ENCODE results near the gene RPL37A.

The RPL37A gene

DNA sequence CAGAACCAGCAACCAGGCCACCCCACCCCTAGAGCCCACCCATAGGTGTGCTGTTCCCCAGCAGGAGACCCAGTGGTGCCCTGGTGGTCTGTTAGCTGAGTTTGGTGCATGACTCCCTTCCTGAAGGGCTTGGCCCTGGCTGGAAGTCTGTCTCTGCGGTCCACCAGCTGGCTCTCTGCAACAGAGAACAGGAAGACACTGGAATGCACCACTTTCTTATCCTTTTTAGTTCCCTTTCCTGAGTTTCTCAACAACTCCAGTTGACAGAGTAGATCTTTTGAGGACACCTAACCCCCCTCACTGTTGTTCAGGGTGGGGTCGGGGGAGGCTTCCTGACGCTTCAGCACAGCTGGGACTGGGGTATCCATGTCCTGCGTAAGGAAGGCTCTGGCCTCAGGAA is 11.9 kb upstream of the RPL37A start:
- DNase-seq (ENCODE audit: low read depth in 3 of 3, low spot score in 1 of 3) = no peak

DNA sequence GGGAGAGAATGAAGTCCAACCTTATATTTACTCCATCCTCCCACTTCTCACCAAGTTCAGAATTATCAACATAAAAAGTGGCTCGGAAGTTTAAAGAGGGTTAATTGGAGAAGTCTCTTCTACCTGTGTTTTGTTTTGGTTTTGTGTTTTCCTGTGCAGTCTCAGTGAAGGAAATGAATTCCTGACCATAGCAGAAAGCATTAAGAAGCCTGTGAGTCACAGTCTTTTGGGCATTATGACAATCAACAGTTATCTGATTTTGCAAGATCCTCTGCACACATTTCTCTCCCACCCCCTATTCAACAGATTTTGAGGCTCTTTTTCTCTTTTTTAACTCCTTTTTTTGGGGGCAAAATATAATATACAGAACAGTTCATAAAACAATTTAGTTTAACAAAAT is 8.6 kb upstream of the RPL37A start:
- no peak for DNase-seq (ENCODE audit: low read depth in 3 of 3, low spot score in 1 of 3)

DNA sequence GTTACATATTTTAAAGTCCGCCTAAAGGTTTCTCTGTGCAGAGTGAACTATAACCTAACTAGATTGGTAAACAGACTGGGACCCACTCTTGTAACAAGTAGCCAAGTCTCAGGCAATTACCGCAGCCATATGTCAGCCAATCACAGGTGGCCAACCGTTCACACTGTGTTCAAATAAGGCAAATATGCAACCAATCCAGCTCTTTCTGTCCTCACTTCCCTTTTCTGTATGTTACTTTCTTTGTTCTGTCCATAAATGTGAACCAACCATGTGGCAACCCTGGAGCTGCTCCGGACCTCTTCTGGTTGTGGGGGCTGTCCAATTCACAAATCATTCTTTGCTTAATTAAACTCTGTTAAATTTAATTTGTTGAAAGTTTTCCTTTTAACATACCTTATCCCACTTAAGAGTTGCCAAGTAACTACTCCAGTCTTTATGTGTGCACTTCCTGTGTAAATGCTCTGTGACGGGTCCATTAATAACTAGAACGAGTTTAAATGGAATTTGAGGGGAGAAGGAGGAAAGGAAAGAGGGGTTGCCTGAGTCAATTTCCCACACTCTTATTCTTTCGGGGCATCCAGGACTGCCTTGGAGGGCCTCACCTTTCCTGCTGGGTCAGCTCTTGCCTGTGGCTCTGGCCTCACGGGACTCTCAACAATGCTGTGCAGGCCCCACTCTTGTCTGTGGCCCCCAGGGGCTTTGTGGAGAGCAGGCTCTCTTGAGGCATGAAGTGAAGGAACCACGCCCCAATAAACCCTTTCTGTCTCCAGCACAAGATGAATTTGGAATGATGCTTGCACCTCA is 6.6 kb upstream of the RPL37A start:
- DNase-seq (ENCODE audit: low read depth in 3 of 3, low spot score in 1 of 3) = no peak

DNA sequence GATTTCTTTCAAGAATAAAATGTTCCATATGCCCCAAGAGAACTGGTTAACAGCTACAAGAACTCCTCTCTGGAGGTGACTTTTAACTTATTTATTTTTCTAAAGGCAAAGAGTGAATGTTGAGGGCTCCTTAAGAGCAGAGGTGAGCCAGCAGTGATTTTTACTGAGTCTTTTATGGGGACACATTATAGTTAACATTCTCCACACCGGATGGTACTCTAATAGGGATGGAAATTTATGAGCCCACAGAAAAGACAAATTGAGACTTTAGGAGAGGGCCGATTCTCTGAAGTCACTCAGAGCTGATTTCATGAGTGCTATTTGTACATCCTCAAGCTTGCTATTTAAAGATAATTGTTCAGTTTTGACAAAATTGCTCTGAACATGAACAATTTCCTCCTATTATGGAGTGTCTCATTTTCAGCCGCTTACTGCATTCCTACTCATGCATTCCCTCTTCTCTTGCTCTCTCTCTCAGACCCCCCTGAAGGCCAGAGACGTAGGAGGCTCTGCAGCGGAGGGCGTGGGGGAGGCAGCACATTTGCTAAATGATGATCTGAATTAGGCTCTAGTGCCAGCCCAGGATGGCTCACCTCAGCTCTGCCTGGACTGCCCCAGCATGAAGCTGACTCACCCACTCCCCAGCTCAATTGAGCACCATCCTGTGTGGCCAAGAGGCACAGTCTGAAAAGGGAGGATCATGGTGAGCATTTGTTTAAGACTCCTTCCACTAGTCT is 5.9 kb upstream of the RPL37A start:
- DNase-seq (ENCODE audit: low read depth in 3 of 3, low spot score in 1 of 3) = no peak

DNA sequence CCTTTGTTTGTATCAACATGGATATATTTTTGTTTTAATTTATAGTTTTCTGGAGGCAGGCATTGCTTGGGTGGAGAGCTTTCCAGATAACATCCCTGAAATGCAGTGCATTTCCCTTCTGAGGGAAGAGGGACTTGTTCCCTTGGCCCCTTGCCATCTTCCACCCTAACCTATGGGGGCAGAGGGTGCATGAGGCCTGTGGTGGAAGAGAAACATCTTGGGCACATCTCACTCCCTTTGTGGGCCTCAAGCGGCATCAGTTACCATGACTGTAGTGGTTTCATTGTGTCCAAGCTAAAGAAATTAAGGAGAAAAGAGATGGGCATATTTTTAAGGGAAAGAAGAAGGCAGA is 5.3 kb upstream of the RPL37A start:
- DNase-seq (ENCODE audit: low read depth in 3 of 3, low spot score in 1 of 3) = no peak

DNA sequence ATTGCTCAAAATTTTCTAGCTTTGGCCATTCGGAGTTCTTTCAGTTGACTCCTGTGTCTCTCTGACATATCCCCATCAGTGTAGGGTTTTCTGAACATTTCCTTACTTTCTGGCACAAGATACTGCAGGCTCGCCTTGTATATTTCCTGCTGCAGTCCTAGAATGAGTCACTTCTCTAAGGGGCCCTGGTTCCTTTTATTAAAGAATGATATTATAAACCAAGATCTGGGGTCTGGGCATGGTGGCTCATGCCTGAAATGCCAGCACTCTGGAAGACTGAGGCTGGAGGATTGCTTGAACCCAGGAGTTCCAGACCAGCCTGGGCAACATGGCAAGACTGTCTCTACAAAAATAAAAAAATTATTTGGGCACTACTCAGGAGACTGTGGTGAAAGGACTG is 3.0 kb upstream of the RPL37A start:
- no peak for DNase-seq (ENCODE audit: low read depth in 3 of 3, low spot score in 1 of 3)

DNA sequence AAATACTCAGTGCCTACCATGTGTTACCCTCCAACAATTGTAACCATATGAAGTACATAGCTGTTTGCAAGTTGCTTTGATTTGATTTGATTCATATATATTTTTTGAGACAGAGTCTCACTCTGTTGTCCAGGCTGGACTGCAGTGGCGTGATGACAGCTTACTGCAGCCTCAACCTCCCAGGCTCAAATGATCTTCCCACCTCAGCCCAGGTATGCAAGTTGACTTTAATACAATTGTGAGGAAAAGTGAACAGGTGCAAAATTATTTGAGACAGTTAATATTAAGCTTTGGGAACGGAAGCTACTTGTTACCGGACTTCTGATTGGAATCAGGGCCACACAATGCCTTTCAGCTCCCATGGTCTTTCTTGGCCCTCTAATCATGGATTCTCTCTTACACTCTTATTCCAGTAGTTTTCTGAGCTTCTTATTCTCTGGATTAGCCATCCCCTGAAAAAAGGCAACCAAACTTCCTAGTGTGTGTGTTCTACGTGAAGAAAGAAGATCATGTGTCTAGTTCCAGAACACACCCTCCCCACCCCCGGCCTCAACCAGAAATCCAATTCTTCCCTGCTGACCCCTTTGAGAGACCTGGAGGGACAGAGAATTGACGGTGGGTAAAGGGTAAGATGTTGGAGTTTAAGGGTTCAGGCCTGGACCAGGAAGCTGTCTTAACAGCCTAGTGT is 1.1 kb upstream of the RPL37A start:
- no peak for DNase-seq (ENCODE audit: low read depth in 3 of 3, low spot score in 1 of 3)

DNA sequence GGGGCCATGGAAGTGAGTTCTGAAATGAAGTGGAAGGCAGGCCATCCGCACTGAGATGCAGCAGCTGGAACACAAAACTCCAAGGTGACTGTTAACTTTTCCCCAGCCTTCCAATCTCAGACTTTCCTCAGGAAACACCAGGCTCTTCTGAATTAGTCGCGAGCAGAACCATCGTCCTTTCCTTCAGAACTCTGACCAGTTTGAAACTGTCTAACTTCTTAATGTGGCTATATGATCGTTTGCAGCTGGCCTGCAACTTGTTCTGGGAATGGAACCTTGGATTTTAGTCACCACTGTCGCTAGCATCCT is 620 bp upstream of the RPL37A start:
- no peak for DNase-seq (ENCODE audit: low read depth in 3 of 3, low spot score in 1 of 3)

DNA sequence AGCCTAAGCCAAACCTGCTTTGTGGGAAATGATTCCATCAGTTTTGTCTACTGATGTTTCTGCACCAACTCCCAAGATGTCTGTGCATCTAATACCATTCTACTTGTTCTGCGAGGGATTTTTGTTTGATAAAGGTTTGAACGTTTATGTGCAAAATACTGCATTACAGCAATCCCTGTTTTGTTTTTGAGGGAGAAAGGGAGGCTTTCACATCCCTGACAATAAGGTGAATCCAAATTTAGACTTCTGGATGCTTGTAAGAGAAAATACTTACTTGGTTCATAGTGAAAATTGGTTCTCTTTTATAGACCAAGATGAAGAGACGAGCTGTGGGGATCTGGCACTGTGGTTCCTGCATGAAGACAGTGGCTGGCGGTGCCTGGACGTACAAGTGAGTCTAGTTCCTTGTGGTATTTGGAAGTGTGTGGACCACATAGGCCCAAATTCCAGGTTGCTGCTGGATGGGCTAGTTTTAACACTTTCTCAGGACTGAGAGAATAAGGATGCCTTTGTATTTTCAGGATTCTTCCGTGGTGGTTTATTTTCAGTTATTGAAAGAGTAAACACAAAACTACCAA is 1.1 kb downstream of the RPL37A start:
- no peak for DNase-seq (ENCODE audit: low read depth in 3 of 3, low spot score in 1 of 3)

DNA sequence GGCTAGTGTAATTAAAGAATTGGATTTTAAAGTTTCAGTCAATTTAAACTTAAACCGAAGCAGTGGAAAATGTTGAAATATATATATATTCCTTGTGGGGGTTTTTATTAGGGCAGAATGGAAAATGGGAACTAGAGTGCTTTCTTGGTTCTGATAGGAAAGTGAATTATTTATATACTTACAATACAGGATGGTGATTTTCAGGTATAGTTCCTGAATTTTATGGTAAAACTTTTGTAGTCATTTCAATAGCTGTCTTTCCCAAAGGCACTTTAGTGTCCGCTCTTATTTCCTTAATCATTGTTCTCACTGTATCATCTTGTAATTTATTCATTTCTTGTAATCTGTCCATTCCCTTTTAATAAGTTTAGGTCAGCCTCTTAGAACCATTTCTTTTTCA is 1.9 kb downstream of the RPL37A start:
- no peak for DNase-seq (ENCODE audit: low read depth in 3 of 3, low spot score in 1 of 3)

DNA sequence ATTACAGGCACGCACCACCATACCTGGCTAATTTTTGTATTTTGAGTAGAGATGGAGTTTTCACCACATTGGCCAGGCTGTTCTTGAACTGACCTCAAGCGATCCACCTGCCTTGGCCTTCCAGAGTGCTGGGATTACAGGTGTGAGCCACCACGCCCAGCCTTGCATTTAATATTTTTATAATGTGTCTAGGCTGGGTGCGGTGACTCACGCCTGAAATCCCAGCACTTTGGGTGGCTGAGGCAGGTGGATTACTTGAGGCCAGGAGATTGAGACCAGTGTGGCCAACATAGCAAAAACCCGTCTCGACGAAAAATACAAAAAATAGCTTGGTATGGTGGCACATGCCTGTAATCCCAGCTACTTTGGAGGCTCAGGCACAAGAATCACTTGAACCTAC is 3.2 kb downstream of the RPL37A start:
- DNase-seq (ENCODE audit: low read depth in 3 of 3, low spot score in 1 of 3) = no peak

DNA sequence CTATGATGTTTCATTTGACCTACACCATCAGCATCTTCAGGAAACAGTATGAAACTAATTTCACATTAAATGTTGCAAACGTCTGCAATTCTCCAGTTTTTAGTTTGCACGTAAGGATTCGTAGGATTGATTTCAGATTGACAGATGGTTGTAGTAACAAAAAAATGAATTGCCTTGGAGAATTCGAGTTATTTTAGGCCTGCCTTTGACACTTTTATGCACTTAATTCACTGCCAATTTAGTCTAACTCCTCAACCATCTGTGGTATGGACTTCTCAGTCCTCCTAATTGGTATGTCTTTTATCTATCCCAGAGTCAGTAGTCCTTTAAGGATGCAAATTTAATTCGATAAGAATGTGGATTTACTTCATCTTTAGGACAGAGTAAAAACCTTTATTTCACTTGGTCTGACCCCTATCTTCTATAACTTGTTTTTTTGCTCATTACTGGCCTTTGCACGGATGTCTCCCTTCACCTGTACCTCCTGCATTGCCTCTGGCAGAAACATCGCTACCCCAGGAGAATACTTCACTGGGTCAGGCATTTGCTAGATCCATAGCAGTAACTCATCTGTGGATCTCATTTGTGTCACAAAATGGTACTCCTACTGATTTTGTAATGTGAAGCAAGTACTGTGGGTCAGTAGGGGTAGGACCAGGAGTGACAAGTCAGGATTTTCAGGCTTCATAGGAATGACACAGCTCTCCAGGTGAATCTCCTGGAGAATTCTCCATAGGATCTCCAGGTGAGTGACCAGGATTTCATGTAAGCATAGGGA is 3.9 kb downstream of the RPL37A start:
- DNase-seq (ENCODE audit: low read depth in 3 of 3, low spot score in 1 of 3) = no peak

DNA sequence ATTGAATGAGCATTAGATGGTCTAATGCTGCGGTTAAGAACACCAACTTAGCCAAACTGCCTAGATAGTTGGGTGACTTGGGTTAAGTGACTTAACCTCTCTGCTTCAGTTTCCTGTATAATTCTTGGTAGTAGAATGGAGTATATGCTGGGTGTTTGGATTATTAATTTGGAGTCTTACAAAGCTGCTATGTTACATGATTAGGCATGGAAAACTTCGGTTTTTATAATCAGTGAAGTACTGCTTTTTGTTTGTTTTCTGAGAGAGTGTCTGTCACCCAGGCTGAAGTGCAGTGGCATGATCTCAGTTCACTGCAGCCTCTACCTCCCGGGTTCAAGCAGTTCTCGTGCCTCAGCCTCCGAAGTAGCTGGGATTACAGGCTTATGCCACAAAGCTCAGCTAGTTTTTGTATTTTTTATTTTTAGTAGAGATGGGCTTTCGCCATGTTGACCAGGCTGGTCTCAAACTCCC is 4.5 kb downstream of the RPL37A start:
- DNase-seq (ENCODE audit: low read depth in 3 of 3, low spot score in 1 of 3) = no peak

DNA sequence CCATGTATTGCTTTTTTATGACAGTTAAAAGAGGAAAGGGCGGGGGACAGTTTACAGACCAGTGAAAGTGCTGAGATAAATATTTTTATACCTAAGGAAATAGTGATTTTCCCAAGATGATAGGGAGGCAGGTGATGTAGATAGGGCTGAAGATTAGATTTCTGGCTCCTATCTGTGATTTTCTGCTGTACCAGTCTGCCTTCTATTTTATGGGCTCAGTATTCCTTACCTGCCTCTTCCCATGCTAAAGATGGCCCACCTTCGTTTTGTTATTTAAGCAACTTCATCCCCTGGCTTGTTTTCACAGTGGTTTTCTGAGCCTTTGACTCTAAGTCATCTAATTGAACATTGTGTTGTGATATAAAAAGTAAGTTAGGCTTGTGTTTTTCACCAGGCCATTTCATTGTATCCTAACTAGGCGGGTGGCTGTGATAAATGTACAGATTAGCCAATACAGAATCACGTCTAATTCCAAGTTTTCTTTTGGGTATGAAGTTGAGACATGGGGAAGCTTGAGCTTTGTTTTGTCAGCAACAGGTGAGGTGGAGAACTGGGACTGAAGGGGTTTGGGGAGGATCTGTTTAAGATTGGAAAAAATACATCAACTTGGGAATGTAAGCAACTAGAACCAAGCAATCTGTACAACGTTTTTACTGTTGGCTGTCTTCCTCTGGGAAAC is 5.2 kb downstream of the RPL37A start:
- no peak for DNase-seq (ENCODE audit: low read depth in 3 of 3, low spot score in 1 of 3)

DNA sequence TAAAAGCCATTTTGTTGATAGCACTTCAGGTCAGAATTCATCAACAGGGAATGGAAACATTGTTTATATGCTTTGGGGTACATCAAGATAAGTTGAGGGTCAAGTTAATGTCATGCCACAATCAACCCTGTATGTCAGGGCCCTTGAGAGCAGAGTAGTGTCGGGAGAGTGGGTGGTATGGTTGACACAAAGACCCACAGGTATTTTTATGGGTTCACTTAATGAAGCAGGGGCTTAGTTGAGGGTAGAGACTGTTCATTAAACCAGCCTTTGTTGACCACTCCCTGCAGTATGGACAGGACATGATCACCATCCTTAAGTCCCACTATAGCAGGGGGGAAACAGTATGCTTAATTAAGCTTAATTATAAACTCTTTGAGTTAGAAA is 5.7 kb downstream of the RPL37A start:
- no peak for DNase-seq (ENCODE audit: low read depth in 3 of 3, low spot score in 1 of 3)

DNA sequence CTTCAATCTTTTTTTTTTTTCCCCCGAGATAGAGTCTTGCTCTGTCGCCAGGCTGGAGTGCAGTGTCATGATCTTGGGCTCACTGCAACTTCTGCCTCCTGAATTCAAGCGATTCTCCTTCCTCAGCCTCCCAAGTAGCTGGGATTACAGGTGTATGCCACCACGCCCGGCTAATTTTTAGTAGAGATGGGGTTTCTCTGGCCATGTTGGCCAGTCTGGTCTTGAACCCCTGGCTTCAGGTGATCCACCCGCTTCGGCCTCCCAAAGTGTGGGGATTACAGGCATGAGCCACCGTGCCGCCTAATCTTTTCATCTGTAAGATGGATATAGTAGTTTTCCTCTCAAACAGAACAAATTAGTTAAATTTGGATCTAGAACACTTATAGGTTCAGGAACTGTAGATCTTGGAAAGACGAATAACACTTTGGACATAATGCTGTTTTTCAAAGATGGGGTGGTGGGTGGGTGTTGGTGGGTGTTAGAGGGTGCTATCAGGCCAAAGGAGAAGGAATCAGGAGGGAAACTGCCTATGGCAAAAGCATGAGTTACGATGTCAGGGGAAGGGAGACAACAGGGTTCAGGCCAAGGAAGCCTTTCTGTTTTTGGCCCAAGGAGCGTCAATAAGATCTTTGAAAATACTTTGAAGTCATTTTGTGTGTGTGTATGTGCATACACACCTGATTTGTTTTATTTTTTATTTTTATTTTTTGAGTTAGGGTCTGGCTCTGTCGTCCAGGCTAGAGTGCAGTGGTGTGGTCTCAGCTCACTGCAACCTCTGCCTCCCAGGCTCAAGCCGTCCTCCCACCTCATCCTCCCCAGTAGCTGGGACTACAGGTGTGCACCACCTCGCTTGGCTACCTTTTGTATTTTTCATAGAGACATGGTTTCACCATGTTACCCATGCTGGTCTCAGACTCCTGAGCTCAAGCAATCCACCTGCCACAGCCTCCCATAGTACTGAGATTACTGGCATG is 6.8 kb downstream of the RPL37A start:
- DNase-seq (ENCODE audit: low read depth in 3 of 3, low spot score in 1 of 3) = no peak

DNA sequence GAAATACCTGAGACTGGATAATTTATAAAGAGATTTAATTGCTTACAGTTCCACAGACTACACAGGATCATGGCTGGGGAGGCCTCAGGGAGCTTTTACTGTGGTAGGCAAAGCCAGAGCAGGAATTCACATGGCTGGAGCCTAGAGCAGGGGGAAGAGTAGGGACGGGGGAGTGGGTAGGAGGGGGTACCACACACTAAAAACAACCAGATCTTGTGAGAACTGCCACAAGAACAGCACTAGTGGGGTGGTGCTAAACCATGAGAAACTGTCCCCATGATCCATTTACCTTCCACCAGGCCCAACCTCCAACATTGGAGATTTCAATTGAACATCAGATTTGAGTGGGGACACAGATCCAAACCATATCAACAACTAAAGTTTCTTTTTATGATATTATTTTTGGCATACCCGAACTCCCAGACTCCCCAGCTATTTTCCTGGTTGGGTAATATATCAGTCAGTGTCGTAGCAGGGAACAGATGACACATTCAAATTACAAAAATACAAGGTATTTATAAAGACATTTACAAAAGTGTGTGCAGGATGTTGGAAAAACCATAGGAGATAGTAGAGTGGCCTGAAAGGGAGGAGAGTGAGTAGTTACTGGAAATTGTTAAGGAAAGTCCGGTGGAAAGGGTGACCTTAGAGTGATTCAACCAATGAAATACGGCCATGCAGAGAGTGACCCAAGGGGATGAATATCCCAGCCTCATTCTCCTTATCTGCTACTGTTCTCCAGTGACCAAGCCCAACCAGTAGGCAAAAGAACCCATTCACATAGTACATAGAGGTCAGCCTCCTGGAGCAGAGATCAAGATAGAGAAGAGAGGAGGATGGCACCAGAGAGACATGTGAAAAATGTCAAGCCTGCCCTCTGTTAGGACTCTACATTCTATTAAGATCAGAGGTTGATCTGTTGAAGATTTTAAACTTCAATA is 8.8 kb downstream of the RPL37A start:
- no peak for DNase-seq (ENCODE audit: low read depth in 3 of 3, low spot score in 1 of 3)

DNA sequence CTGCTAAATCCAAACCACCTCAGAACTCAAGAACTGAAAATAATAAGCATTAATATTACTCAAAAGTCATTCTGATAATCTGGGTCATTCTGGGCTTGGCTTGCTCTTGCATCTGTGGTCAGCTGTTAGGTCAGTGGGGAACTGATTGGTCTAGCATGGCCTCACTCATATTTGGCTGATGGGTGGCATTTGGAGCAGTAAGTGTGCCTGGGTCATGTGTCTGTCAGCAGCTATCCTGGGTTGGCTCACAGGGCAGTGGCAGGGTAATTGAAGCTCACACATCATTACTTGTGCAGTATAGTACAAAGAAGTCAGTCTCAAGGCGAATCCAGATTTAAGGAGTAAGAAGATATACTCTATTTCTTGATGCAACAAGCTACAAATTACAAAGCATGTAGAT is 9.6 kb downstream of the RPL37A start:
- DNase-seq (ENCODE audit: low read depth in 3 of 3, low spot score in 1 of 3) = no peak
